ENCODE results near the gene GAREM1. TPM values are rescaled to one million over a fixed set of nuclear protein-coding genes. Genes with fewer than 3 reads are reported as not detected.
A peak's percentile ranks its signal among the peaks of the same experiment; 100 is the strongest.

Gene GAREM1
- total and polyA plus RNA-seq, 2 experiments from 2014 or later = 6.9 to 7.1 TPM

DNA sequence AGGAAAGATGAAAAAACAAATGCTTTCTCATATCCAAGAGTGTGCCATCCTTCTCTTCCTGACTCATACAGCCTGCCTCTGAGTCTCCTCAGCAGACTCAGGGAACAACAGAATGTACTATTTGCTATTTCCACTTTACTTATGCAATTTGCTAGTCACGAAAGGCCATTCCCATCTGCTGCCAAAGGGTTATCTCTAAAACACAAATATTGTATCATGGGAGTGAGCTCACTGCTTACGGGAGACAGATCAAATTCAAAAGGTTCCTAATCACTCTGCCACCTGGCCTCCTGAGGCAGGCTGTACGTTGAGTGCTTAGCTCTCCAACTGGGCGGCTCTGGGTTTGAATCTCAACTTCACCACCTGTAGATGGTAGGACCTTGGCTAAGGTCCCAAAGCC lies 92.0 kb downstream of the GAREM1 start:
- H3K9me3 ChIP-seq (ENCODE audit: low read depth) = no peaks in the 10 kb centered on the region
- H3K4me2 ChIP-seq = no peak overlapping the region

GRCh38 chr18:32373995-32374394 lies 96.7 kb downstream of the GAREM1 start:
- Histone ChIP-seq H3K27me3 (no peaks in the 10 kb centered on the region), H3K9me3 (ENCODE audit: low read depth) (no peaks in the 10 kb centered on the region), H3K4me1 (ENCODE audit: insufficient read depth) (peaks cover 11% of the 10 kb centered on the region), H3K27ac (peak overlapping the region; percentile 90), H2AFZ (no peak overlapping the region), H3K4me3 (no peak overlapping the region), H4K20me1 (ENCODE audit: insufficient read depth, poor library complexity, severe bottlenecking) (no peaks in the 10 kb centered on the region), H3K36me3 (replicated peaks; ENCODE audit: insufficient read depth, low read depth) (no peaks in the 10 kb centered on the region), H3K4me2 (no peak overlapping the region), H3K79me2 (no peaks in the 10 kb centered on the region), H3K9me2 (replicated peaks; ENCODE audit: insufficient read depth) (no peaks in the 10 kb centered on the region)
- DNase-seq (ENCODE audit: low spot score) = peak; percentile 70
- WGBS (ENCODE audit: low lambda C conversion rate, missing lambda C conversion rate) = 58% methylated on average over 3 of the region's 3 CpGs
- TF ChIP-seq EZH2phosphoT487 (IDR thresholded peaks at IDR 0.05; ENCODE audit: low read depth, severe bottlenecking, unreplicated experiment) (no peak), CTCF (IDR thresholded peaks at IDR 0.05; ENCODE audit: poor library complexity) (no peak), EZH2 (IDR thresholded peaks at IDR 0.05; ENCODE audit: borderline replicate concordance) (no peak)

More for the DNA sequence above, 92.0 kb downstream of the GAREM1 start:
- Histone ChIP-seq H3K9me2 (replicated peaks; ENCODE audit: insufficient read depth) (no peaks in the 10 kb centered on the region), H4K20me1 (ENCODE audit: insufficient read depth, poor library complexity, severe bottlenecking) (no peaks in the 10 kb centered on the region), H3K27ac (peak overlapping the region; percentile 77), H3K4me1 (ENCODE audit: insufficient read depth) (peaks cover 16% of the 10 kb centered on the region), H3K36me3 (replicated peaks; ENCODE audit: insufficient read depth, low read depth) (no peaks in the 10 kb centered on the region), H2AFZ (no peak overlapping the region), H3K27me3 (no peaks in the 10 kb centered on the region), H3K4me3 (no peak overlapping the region), H3K79me2 (no peaks in the 10 kb centered on the region)
- no peak for TF ChIP-seq EZH2phosphoT487 (IDR thresholded peaks at IDR 0.05; ENCODE audit: low read depth, severe bottlenecking, unreplicated experiment)
- no peak for TF ChIP-seq EZH2 (IDR thresholded peaks at IDR 0.05; ENCODE audit: borderline replicate concordance)
- TF ChIP-seq CTCF (IDR thresholded peaks at IDR 0.05; ENCODE audit: poor library complexity) = no peak
- 54% methylated on average over 4 of the region's 4 CpGs for WGBS (ENCODE audit: low lambda C conversion rate, missing lambda C conversion rate)
- DNase-seq (ENCODE audit: low spot score) = peak; percentile 61

GRCh38 chr18:32373505-32373904 lies 97.2 kb downstream of the GAREM1 start:
- Histone ChIP-seq H4K20me1 (ENCODE audit: insufficient read depth, poor library complexity, severe bottlenecking) (no peaks in the 10 kb centered on the region), H3K9me2 (replicated peaks; ENCODE audit: insufficient read depth) (no peaks in the 10 kb centered on the region), H3K4me2 (no peak overlapping the region), H3K4me1 (ENCODE audit: insufficient read depth) (peaks cover 11% of the 10 kb centered on the region), H3K79me2 (peaks cover 2% of the 10 kb centered on the region), H3K4me3 (no peak overlapping the region), H3K27me3 (no peaks in the 10 kb centered on the region), H3K27ac (peak overlapping the region; percentile 90), H3K36me3 (replicated peaks; ENCODE audit: insufficient read depth, low read depth) (no peaks in the 10 kb centered on the region), H2AFZ (no peak overlapping the region), H3K9me3 (ENCODE audit: low read depth) (no peaks in the 10 kb centered on the region)
- DNase-seq (ENCODE audit: low spot score) = no peak
- TF ChIP-seq EZH2 (IDR thresholded peaks at IDR 0.05; ENCODE audit: borderline replicate concordance) = no peak
- no peak for TF ChIP-seq CTCF (IDR thresholded peaks at IDR 0.05; ENCODE audit: poor library complexity)
- no peak for TF ChIP-seq EZH2phosphoT487 (IDR thresholded peaks at IDR 0.05; ENCODE audit: low read depth, severe bottlenecking, unreplicated experiment)
- WGBS (ENCODE audit: low lambda C conversion rate, missing lambda C conversion rate) = 98% methylated on average over 4 of the region's 4 CpGs
